Measurements from ENCODE around the gene CFAP100.

The CFAP100 gene

GRCh38 chr3:126402666-126403302 is 8.1 kb downstream of the CFAP100 start:
- no peak for DNase-seq (ENCODE audit: low read depth)

- no peak for DNase-seq (ENCODE audit: low read depth)
These were observed 11.9 kb downstream of the CFAP100 start for GRCh38 chr3:126406389-126407296.

- DNase-seq (ENCODE audit: low read depth) = no peak
These were observed 12.8 kb downstream of the CFAP100 start for GRCh38 chr3:126407412-126408044.

- DNase-seq (ENCODE audit: low read depth) = no peak
These were observed 13.4 kb downstream of the CFAP100 start for GRCh38 chr3:126408099-126408498.

- DNase-seq (ENCODE audit: low read depth) = no peak
These were observed 18.4 kb downstream of the CFAP100 start for GRCh38 chr3:126412841-126413692.

- no peak for DNase-seq (ENCODE audit: low read depth)
These were observed 19.0 kb downstream of the CFAP100 start for GRCh38 chr3:126413693-126414080.

- DNase-seq (ENCODE audit: low read depth) = no peak
These were observed 19.7 kb downstream of the CFAP100 start for GRCh38 chr3:126414406-126414805.

- no peak for DNase-seq (ENCODE audit: low read depth)
These were observed 20.4 kb downstream of the CFAP100 start for GRCh38 chr3:126414961-126415660.

- no peak for DNase-seq (ENCODE audit: low read depth)
These were observed 21.2 kb downstream of the CFAP100 start for GRCh38 chr3:126415661-126416591.

GRCh38 chr3:126416943-126417342 is 22.2 kb downstream of the CFAP100 start:
- no peak for DNase-seq (ENCODE audit: low read depth)

GRCh38 chr3:126417515-126417914 is 22.8 kb downstream of the CFAP100 start:
- DNase-seq (ENCODE audit: low read depth) = no peak

GRCh38 chr3:126417981-126418530 is 23.3 kb downstream of the CFAP100 start:
- no peak for DNase-seq (ENCODE audit: low read depth)

GRCh38 chr3:126418661-126419131 is 24.0 kb downstream of the CFAP100 start:
- DNase-seq (ENCODE audit: low read depth) = no peak

GRCh38 chr3:126419151-126419703 is 24.5 kb downstream of the CFAP100 start:
- DNase-seq (ENCODE audit: low read depth) = no peak

GRCh38 chr3:126419886-126420786 is 25.4 kb downstream of the CFAP100 start:
- no peak for DNase-seq (ENCODE audit: low read depth)

GRCh38 chr3:126421573-126422119 is 26.9 kb downstream of the CFAP100 start:
- DNase-seq (ENCODE audit: low read depth) = no peak

GRCh38 chr3:126422121-126422520 is 27.4 kb downstream of the CFAP100 start:
- DNase-seq (ENCODE audit: low read depth) = no peak

- no peak for DNase-seq (ENCODE audit: low read depth)
These were observed 27.9 kb downstream of the CFAP100 start for GRCh38 chr3:126422571-126423091.

All from activated T-cell treated with anti-CD3 and anti-CD28 coated beads for 1 hour (primary cell).